ENCODE data around the gene MAPK6.
A peak's percentile ranks its signal among the peaks of the same experiment; 100 is the strongest.

The MAPK6 gene

DNA sequence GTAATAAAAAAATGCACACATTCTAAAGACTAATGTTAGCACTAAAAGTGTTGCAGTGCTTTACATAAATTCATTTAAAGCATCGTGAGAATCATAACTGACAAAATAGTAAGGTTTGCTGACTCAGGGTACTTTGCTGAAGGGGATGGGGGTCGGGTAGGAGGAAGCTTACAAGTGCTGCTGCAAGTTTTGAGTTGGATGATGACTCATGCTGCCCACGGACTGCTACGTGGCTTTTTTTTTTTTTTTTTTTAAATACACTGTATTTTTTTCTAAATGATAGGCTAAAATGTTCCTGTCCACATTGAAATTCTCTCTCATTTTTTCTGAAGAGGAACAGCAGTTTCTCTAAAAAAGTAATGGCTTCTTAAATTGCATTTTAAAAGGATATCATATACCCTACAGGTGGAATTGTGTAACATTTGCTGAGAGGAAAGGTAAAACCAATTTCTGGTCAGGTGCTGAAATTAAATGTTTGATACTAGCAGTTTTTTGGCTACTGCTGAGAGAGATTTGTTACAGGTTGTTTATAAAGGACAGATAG lies 2.2 kb downstream of the MAPK6 start:
- no peaks in the 10 kb centered on the region for H3K27me3 ChIP-seq (ENCODE audit: control insufficient read depth in 5 of 5, insufficient read depth in 4 of 5, low read length in 5 of 5)
- H3K36me3 ChIP-seq (ENCODE audit: control insufficient read depth in 5 of 5, insufficient read depth in 5 of 5, low read length in 5 of 5): no peaks in the 10 kb centered on the region
- peak overlapping the region; percentile 71 to 97 (median 85) for H3K4me3 ChIP-seq (ENCODE audit: low read depth in 1 of 5, low read length in 5 of 5)
- H3K27ac ChIP-seq (ENCODE audit: low read depth, low read length): peak overlapping the region; percentile 95
- peaks cover 0 to 43% (median 36%) of the 10 kb centered on the region in 5 donors for H3K4me1 ChIP-seq (ENCODE audit: control insufficient read depth in 5 of 5, insufficient read depth in 5 of 5, low read length in 5 of 5)
- no peaks in the 10 kb centered on the region for H3K9me3 ChIP-seq (ENCODE audit: control insufficient read depth in 5 of 5, low read length in 5 of 5)
- peak overlapping the region in 4 of 5 donors; percentile 23 to 98 (median 52) for H3K9ac ChIP-seq (ENCODE audit: low read length in 5 of 5)

GRCh38 chr15:52021892-52022540 lies 3.0 kb downstream of the MAPK6 start:
- Histone ChIP-seq H3K27me3 (ENCODE audit: control insufficient read depth in 5 of 5, insufficient read depth in 4 of 5, low read length in 5 of 5) (no peaks in the 10 kb centered on the region), H3K27ac (ENCODE audit: low read depth, low read length) (peak overlapping the region; percentile 95), H3K9me3 (ENCODE audit: control insufficient read depth in 5 of 5, low read length in 5 of 5) (no peaks in the 10 kb centered on the region), H3K9ac (ENCODE audit: low read length in 5 of 5) (peak overlapping the region in 3 of 5 donors; percentile 43 to 98 (median 56)), H3K4me3 (ENCODE audit: low read depth in 1 of 5, low read length in 5 of 5) (peak overlapping the region in 1 of 5 donors; percentile 39), H3K36me3 (ENCODE audit: control insufficient read depth in 5 of 5, insufficient read depth in 5 of 5, low read length in 5 of 5) (no peaks in the 10 kb centered on the region), H3K4me1 (ENCODE audit: control insufficient read depth in 5 of 5, insufficient read depth in 5 of 5, low read length in 5 of 5) (peaks cover 0 to 44% (median 36%) of the 10 kb centered on the region in 5 donors)

- no peak overlapping the region for H3K9ac ChIP-seq (ENCODE audit: low read length in 5 of 5)
- no peak overlapping the region for H3K27ac ChIP-seq (ENCODE audit: low read depth, low read length)
These were observed 4.3 kb downstream of the MAPK6 start for GRCh38 chr15:52023169-52023922.

DNA sequence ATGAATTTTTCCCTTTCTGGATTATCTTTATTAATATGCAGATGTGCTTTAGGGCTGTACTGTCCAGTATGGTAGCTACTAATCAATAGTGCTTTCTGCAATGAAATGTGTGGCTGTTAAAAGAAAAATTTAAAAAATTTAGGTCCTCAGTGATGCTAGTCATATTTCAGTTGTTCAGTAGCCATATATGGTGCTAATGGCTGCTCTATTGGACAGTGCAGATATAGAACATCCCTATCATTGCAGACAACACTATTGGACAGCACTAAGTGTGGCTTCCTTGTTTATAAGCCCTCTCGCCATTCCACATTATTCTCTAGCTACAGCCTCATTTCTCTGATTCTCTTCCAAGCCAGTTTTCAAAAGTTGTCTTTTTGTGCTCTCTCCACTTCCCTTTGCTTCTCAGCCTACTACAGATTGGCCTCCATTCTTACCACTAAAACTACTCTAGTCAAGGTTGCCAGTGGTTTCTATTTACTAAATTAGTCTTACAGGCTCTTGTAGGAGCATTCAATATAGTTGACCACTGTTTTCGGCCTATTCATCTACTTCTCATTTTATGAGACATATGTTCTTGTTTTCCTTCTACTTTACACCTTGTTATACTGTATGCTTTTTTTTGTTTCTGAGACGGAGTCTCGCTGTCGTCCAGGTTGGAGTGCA lies 9.5 kb downstream of the MAPK6 start:
- peaks cover 0 to 4% (median 3%) of the 10 kb centered on the region in 5 donors for H3K9me3 ChIP-seq (ENCODE audit: control insufficient read depth in 5 of 5, low read length in 5 of 5)
- peaks cover 0 to 10% (median 6%) of the 10 kb centered on the region in 5 donors for H3K4me1 ChIP-seq (ENCODE audit: control insufficient read depth in 5 of 5, insufficient read depth in 5 of 5, low read length in 5 of 5)
- H3K4me3 ChIP-seq (ENCODE audit: low read depth in 1 of 5, low read length in 5 of 5): no peak overlapping the region
- no peak overlapping the region for H3K9ac ChIP-seq (ENCODE audit: low read length in 5 of 5)
- H3K27ac ChIP-seq (ENCODE audit: low read depth, low read length): no peak overlapping the region
- no peaks in the 10 kb centered on the region for H3K27me3 ChIP-seq (ENCODE audit: control insufficient read depth in 5 of 5, insufficient read depth in 4 of 5, low read length in 5 of 5)
- peaks cover 0 to 10% (median 3%) of the 10 kb centered on the region in 5 donors for H3K36me3 ChIP-seq (ENCODE audit: control insufficient read depth in 5 of 5, insufficient read depth in 5 of 5, low read length in 5 of 5)

More at GRCh38 chr15:52023169-52023922, 4.3 kb downstream of the MAPK6 start:
- Histone ChIP-seq H3K9me3 (ENCODE audit: control insufficient read depth in 5 of 5, low read length in 5 of 5) (no peaks in the 10 kb centered on the region), H3K27me3 (ENCODE audit: control insufficient read depth in 5 of 5, insufficient read depth in 4 of 5, low read length in 5 of 5) (no peaks in the 10 kb centered on the region), H3K4me1 (ENCODE audit: control insufficient read depth in 5 of 5, insufficient read depth in 5 of 5, low read length in 5 of 5) (peaks cover 0 to 43% (median 35%) of the 10 kb centered on the region in 5 donors), H3K4me3 (ENCODE audit: low read depth in 1 of 5, low read length in 5 of 5) (no peak overlapping the region), H3K36me3 (ENCODE audit: control insufficient read depth in 5 of 5, insufficient read depth in 5 of 5, low read length in 5 of 5) (peaks cover 0 to 2% (median 0%) of the 10 kb centered on the region in 5 donors)

- no peak overlapping the region for H3K9ac ChIP-seq (ENCODE audit: low read length in 5 of 5)
- H3K27ac ChIP-seq (ENCODE audit: low read depth, low read length): no peak overlapping the region
- peaks cover 0 to 10% (median 6%) of the 10 kb centered on the region in 5 donors for H3K4me1 ChIP-seq (ENCODE audit: control insufficient read depth in 5 of 5, insufficient read depth in 5 of 5, low read length in 5 of 5)
These were observed 11.0 kb downstream of the MAPK6 start for GRCh38 chr15:52030010-52030409.

DNA sequence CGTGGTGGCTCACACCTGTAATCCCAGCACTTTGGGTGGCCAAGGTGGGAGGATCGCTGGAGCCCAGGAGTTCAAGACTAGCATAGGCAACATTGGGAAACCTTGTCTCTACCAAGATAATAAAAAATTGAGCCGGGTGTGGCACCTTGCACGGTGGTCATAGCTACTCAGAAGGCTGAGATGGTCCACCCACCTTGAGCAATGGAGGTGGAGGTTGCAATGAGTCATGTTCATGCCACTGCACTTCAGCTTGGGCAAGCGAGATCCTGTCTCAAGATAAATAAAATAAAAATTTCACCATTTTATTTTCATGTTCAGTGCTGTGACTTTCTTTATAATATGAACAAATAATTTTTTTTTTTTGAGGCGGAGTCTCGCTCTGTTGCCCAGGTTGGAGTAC lies 12.5 kb downstream of the MAPK6 start:
- no peak overlapping the region for H3K9ac ChIP-seq (ENCODE audit: low read length in 5 of 5)
- peaks cover 0 to 4% (median 3%) of the 10 kb centered on the region in 5 donors for H3K9me3 ChIP-seq (ENCODE audit: control insufficient read depth in 5 of 5, low read length in 5 of 5)
- H3K4me1 ChIP-seq (ENCODE audit: control insufficient read depth in 5 of 5, insufficient read depth in 5 of 5, low read length in 5 of 5): peaks cover 0 to 4% (median under 1%) of the 10 kb centered on the region in 5 donors
- H3K4me3 ChIP-seq (ENCODE audit: low read depth in 1 of 5, low read length in 5 of 5): no peak overlapping the region
- H3K27me3 ChIP-seq (ENCODE audit: control insufficient read depth in 5 of 5, insufficient read depth in 4 of 5, low read length in 5 of 5): no peaks in the 10 kb centered on the region
- no peak overlapping the region for H3K27ac ChIP-seq (ENCODE audit: low read depth, low read length)
- H3K36me3 ChIP-seq (ENCODE audit: control insufficient read depth in 5 of 5, insufficient read depth in 5 of 5, low read length in 5 of 5): peaks cover 0 to 10% (median 3%) of the 10 kb centered on the region in 5 donors

More at GRCh38 chr15:52030010-52030409, 11.0 kb downstream of the MAPK6 start:
- no peaks in the 10 kb centered on the region for H3K27me3 ChIP-seq (ENCODE audit: control insufficient read depth in 5 of 5, insufficient read depth in 4 of 5, low read length in 5 of 5)
- H3K9me3 ChIP-seq (ENCODE audit: control insufficient read depth in 5 of 5, low read length in 5 of 5): peaks cover 0 to 4% (median 3%) of the 10 kb centered on the region in 5 donors
- peaks cover 0 to 10% (median 3%) of the 10 kb centered on the region in 5 donors for H3K36me3 ChIP-seq (ENCODE audit: control insufficient read depth in 5 of 5, insufficient read depth in 5 of 5, low read length in 5 of 5)
- H3K4me3 ChIP-seq (ENCODE audit: low read depth in 1 of 5, low read length in 5 of 5): no peak overlapping the region

- Histone ChIP-seq H3K9me3 (ENCODE audit: control insufficient read depth in 5 of 5, low read length in 5 of 5) (peaks cover 0 to 4% (median 3%) of the 10 kb centered on the region in 5 donors), H3K27me3 (ENCODE audit: control insufficient read depth in 5 of 5, insufficient read depth in 4 of 5, low read length in 5 of 5) (no peaks in the 10 kb centered on the region), H3K9ac (ENCODE audit: low read length in 5 of 5) (no peak overlapping the region), H3K27ac (ENCODE audit: low read depth, low read length) (no peak overlapping the region), H3K4me1 (ENCODE audit: control insufficient read depth in 5 of 5, insufficient read depth in 5 of 5, low read length in 5 of 5) (peaks cover 2 to 25% (median 21%) of the 10 kb centered on the region in 5 donors), H3K4me3 (ENCODE audit: low read depth in 1 of 5, low read length in 5 of 5) (no peak overlapping the region), H3K36me3 (ENCODE audit: control insufficient read depth in 5 of 5, insufficient read depth in 5 of 5, low read length in 5 of 5) (peaks cover 0 to 4% (median 0%) of the 10 kb centered on the region in 5 donors)
These were observed 19.0 kb downstream of the MAPK6 start for GRCh38 chr15:52037889-52038505.

- H3K4me3 ChIP-seq (ENCODE audit: low read depth in 1 of 5, low read length in 5 of 5): no peak overlapping the region
- H3K9me3 ChIP-seq (ENCODE audit: control insufficient read depth in 5 of 5, low read length in 5 of 5): no peaks in the 10 kb centered on the region
- H3K27ac ChIP-seq (ENCODE audit: low read depth, low read length): no peak overlapping the region
- H3K36me3 ChIP-seq (ENCODE audit: control insufficient read depth in 5 of 5, insufficient read depth in 5 of 5, low read length in 5 of 5): no peaks in the 10 kb centered on the region
- no peaks in the 10 kb centered on the region for H3K27me3 ChIP-seq (ENCODE audit: control insufficient read depth in 5 of 5, insufficient read depth in 4 of 5, low read length in 5 of 5)
- H3K4me1 ChIP-seq (ENCODE audit: control insufficient read depth in 5 of 5, insufficient read depth in 5 of 5, low read length in 5 of 5): peaks cover 2 to 25% (median 21%) of the 10 kb centered on the region in 5 donors
- H3K9ac ChIP-seq (ENCODE audit: low read length in 5 of 5): no peak overlapping the region
These were observed 21.1 kb downstream of the MAPK6 start for GRCh38 chr15:52039925-52040781.

All from subcutaneous abdominal adipose tissue (tissue), 5 donors.